ENCODE results near the gene PPP6C.
"Not testable (repeated sequence)": the region's sequence is repeated elsewhere in the genome, so short reads cannot be mapped to it uniquely, and the experiment has no call there.

The PPP6C gene

DNA sequence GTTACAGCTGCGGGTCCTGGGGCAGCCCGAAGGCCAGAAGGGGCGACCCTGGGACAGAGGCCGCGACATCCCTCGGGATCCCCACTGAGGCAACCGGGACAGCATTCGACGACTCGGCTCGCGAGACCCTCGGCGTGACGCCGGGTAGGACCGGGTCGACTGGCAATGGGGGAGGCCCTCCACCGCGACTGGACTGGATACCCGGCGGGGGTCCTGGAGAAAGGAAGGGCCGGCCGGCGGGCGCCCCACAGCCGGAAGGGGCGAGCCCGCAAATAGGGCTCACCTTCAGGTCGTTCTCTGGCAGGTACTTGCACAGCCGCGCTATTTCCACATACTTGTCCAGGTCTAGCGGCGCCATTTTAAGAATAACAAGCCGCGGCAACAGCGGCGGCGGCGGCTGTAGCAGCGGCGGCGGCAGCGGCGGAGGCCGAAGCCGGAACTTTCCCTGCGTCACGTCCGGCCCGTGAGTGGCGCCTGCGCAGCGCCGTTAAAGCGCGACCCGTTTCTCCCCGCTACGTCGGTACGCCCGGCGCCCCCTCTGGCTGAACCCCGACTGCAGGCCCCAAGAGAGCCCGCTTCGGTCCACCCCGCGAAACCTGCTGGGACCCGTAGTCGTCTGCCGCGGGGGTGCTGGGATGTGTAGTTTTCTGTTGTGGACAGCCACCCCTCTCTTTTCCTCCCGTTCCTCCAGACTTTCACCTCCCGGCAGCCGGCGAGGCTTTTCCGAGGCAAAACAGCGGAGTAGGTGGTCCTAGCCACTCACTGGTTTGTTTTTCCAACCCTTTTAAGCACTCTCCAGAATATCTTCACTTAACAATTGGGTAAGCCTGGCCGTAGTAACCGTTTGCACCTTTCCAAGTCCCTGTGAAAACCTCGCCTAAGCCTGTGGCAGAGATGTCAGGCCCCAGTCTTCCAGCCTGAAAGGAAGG, at the start of gene PPP6C:
Gene PPP6C, minus strand, starts transcription at position 443 of the 929 bp plus-strand sequence. Its CDS starts 85 bp downstream, at position 358.
- DNase-seq (ENCODE audit: low read depth, low spot score): peak; percentile 95

- no peak for DNase-seq (ENCODE audit: low read depth, low spot score)
These were observed 49.4 kb upstream of the PPP6C start for GRCh38 chr9:125238915-125239446.

- no peak for DNase-seq (ENCODE audit: low read depth, low spot score)
These were observed 48.7 kb upstream of the PPP6C start for GRCh38 chr9:125238127-125238914.

GRCh38 chr9:125236520-125237159, 47.0 kb upstream of the PPP6C start:
- DNase-seq (ENCODE audit: low read depth, low spot score): not testable (repeated sequence)

GRCh38 chr9:125235804-125236519, 46.4 kb upstream of the PPP6C start:
- DNase-seq (ENCODE audit: low read depth, low spot score): no peak

GRCh38 chr9:125234099-125234498, 44.5 kb upstream of the PPP6C start:
- DNase-seq (ENCODE audit: low read depth, low spot score): not testable (repeated sequence)

GRCh38 chr9:125233678-125234077, 44.1 kb upstream of the PPP6C start:
- no peak for DNase-seq (ENCODE audit: low read depth, low spot score)

GRCh38 chr9:125227761-125228160, 38.2 kb upstream of the PPP6C start:
- no peak for DNase-seq (ENCODE audit: low read depth, low spot score)

DNA sequence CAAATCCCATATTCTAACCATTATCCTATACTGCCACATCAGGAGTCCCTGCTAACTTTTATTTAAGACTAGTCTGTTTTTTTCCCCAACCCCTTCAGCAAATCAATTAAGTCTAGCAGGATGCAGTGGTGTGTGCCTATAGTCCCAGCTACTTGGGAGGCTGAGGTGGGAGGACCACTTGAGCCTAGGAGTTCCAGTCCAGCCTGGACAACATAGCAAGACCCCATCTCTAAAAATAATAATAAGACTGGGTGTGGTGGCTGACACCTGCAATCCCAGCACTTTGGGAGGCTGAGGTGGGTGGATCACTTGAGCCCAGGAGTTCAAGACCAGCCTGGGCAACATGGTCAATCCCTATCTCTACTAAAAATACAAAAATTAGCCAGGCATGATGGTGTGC, 35.3 kb upstream of the PPP6C start:
- not testable (repeated sequence) for DNase-seq (ENCODE audit: low read depth, low spot score)

DNA sequence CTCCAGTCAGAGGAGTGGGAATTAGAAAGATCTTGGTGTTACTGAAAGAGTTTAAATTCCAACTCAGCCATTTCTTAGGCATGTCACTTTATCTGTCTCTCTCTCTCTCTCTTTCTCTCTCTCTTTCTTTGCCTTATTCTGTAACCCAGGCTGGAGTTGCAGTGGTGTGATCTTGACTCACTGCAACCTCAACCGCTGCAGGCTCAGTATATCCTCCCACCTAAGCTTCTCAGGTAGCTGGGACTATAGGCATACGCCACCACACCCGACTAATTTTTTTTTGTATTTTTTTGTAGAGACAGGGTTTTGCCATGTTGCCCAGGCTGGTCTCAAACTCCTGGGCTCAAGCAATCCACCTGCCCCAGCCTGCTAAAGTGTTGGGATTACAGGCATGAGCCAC, 29.0 kb upstream of the PPP6C start:
- no peak for DNase-seq (ENCODE audit: low read depth, low spot score)

DNA sequence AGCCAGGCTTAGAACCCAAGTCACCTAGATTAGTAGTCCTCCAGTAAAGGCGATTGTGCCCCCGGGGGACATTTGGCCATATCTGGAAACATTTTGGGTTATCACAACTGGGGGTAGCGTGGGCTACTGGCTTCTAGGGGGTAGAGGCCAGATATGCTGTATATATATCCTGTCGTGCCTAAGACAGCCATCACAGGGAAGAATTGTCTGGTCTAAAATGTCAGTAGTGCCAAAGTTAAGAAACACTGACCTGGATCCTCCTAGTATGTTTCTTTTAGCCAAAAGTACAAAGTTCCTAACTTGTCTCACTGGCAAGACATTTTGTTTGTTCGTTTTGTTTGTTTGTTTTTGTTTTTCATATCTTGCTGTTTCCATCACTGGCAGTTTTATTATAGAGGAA, 24.6 kb upstream of the PPP6C start:
- DNase-seq (ENCODE audit: low read depth, low spot score): no peak

DNA sequence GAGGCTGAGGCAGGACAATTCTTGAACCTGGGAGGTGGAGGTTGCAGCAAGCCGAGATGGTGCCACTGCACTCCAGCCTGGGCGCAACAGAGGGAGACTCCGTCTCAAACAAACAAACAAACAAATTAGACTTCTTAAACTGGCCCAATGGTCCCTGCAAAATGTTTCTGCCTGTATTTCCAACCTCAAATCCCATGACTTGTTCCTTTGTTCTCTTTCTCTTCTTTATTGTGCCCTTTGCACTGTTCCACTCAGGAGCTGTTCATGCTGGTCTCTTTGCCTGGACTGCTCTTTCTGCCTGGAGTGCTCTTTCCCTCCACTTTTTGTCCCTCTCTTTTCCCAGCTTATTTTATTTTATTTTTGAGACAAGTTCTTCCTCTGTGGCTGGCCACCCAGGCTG, 14.9 kb upstream of the PPP6C start:
- no peak for DNase-seq (ENCODE audit: low read depth, low spot score)

DNA sequence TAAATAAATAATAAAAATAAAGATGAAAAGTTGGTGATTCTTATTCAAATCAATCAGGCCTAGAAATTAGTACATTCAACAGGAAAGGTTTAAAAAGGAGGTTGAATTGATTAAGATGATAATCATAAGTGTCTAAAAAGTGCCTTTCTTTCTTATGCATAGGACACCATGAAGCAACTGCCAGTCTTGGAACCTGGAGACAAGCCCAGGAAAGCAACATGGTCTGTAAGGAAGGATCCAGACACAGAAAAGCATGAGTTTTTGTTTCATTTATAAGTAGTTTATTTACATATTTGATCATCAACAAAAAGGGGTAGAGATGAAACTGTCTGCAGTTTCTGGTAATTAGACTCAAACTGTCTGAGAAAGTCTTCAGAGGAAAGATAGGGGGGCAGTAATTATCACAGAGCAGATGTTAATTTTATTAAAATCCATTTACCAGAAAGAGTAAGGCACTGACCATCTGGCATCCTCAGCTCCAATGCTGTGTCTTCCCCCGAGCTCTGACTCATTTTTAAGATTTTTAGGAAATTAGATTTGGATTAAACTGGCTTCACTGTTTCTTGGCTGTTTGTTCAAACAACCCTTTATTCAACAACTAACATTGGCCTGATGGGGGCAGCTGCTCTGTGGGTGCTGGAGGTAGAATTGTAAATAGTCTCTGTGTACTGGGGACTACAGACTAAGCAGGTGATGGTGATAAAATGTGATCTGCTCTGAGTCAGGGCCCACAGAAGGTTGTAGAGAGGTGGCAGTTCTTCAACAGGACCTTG, 13.4 kb upstream of the PPP6C start:
- DNase-seq (ENCODE audit: low read depth, low spot score): no peak

- DNase-seq (ENCODE audit: low read depth, low spot score): peak; percentile 75
These were observed 10.8 kb upstream of the PPP6C start, which contains the start of gene RABEPK for GRCh38 chr9:125200216-125201047. TSS of gene RABEPK (plus strand) at chr9:125200542. CDS start at chr9:125203014, 2,472 bp downstream.

- DNase-seq (ENCODE audit: low read depth, low spot score): not testable (repeated sequence)
These were observed 6.0 kb upstream of the PPP6C start for GRCh38 chr9:125195591-125195990.

- not testable (repeated sequence) for DNase-seq (ENCODE audit: low read depth, low spot score)
These were observed 4.9 kb upstream of the PPP6C start for GRCh38 chr9:125194466-125194865.

GRCh38 chr9:125190361-125190801, 778 bp upstream of the PPP6C start:
- DNase-seq (ENCODE audit: low read depth, low spot score): no peak

- DNase-seq (ENCODE audit: low read depth, low spot score): no peak
These were observed 617 bp downstream of the PPP6C start for GRCh38 chr9:125189011-125189360.

- DNase-seq (ENCODE audit: low read depth, low spot score): no peak
These were observed 6.0 kb downstream of the PPP6C start for GRCh38 chr9:125183561-125183960.

Measured in activated CD4-positive, CD25-positive, alpha-beta regulatory T cell treated with anti-CD3 and anti-CD28 coated beads, Interleukin-2, amount 50 U/mL, for 16 hours (primary cell).